Activated CD4-positive, alpha-beta memory T cell treated with anti-CD3 and anti-CD28 coated beads for 36 hours (primary cell): Measurements from ENCODE around the gene NCOA1. TPM values are rescaled to one million over a fixed set of nuclear protein-coding genes. Genes with fewer than 3 reads are reported as not detected.
A peak's percentile ranks its signal among the peaks of the same experiment; 100 is the strongest.

Experiments
- CTCF ChIA-PET: fragments of 350-600 bp; sonication (Branson Sonifier 250); formaldehyde crosslinking; loops from one replicate; lab custom pipeline; 2021; ENCODE audit warnings: antibody characterized with exemption, inconsistent platforms; lab: Charles Lee
- POLR2A ChIA-PET: fragments of 350-600 bp; sonication (Branson Sonifier 250); formaldehyde crosslinking; loops from one replicate; lab custom pipeline; 2021; ENCODE audit warnings: antibody characterized with exemption; lab: Charles Lee
- DNase-seq: peaks from one replicate; pipeline ENCODE4 v3.0.0-alpha.2; 2020
- H3K27ac Mint-ChIP-seq: one replicate; pipeline ENCODE4 v1.8.0; 2021; ENCODE audit warnings: mixed read lengths
- H3K27me3 Mint-ChIP-seq: one replicate; pipeline ENCODE4 v1.8.0; 2021; ENCODE audit warnings: mixed read lengths
- H3K36me3 Mint-ChIP-seq: one replicate; pipeline ENCODE4 v1.8.0; 2021; ENCODE audit warnings: mixed read lengths
- H3K4me1 Mint-ChIP-seq: one replicate; pipeline ENCODE4 v1.8.0; 2021; ENCODE audit warnings: low read depth, mixed read lengths
- H3K4me3 Mint-ChIP-seq: one replicate; pipeline ENCODE4 v1.8.0; 2021; ENCODE audit warnings: mild to moderate bottlenecking, mixed read lengths
- H3K9me3 Mint-ChIP-seq: one replicate; pipeline ENCODE4 v1.8.0; 2021; ENCODE audit warnings: mixed read lengths
- intact Hi-C: fragments of 100-400 bp; cut with micrococcal nuclease; formaldehyde crosslinking; loops from one replicate; pipeline ENCODE4 v1.15.1; 2023
- total RNA-seq, 2 experiments: library from RNA; stranded (reverse); gene quantifications; one replicate each; pipeline ENCODE4 v1.2.3, GENCODE V29; 2021

NCOA1 gene
- total RNA-seq, 2 experiments from 2014 or later: 21.3 to 24.0 TPM

DNA sequence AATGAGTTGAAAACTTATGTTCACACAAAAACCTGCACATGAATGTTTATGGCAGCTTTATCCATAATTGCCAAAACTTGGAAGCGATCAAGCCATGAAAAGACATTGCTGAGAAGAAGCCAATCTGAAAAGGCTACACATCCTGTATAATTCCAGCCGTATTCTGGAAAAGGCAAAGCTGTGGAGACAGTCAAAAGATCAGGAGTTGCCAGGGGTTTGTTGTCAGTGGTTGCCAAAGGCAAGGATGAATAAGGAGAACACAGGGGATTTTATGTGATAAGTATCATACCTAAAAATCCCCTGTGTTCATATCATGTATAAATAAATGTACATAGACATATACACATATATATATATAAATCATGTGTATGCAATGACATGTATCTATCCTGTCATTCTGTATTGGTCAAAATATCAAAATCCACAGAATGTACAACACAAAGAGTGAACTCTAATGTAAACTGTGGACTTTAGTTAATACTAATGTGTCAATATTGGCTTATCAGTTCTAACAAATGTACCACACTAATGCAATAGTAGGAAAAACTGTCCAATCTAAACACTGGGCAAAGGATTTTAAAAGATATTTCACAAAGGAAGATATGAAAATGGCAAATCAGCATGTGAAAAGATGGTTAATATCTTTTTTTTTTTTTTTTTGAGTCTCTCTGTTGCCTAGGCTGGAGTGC lies 226.4 kb downstream of the NCOA1 start:
- Mint-ChIP-seq H3K27ac (no peak overlapping the region), H3K27me3 (no peaks in the 10 kb centered on the region), H3K9me3 (no peaks in the 10 kb centered on the region), H3K4me3 (no peak overlapping the region), H3K4me1 (peaks cover 8% of the 10 kb centered on the region), H3K36me3 (peaks cover 28% of the 10 kb centered on the region)
- CTCF ChIA-PET: no interaction called here
- DNase-seq: no peak
- POLR2A ChIA-PET: no interaction called here
- intact Hi-C loops: no loop called here

- intact Hi-C loops: no loop called here
- peaks cover 8% of the 10 kb centered on the region for H3K4me1 Mint-ChIP-seq
- no peak overlapping the region for H3K27ac Mint-ChIP-seq
- POLR2A ChIA-PET: interaction anchor here (0.5 kb wide), 1 partner anchor 121 kb away, joined by 5 read pairs; no protein-coding TSS in a partner anchor
- H3K9me3 Mint-ChIP-seq: no peaks in the 10 kb centered on the region
- DNase-seq: no peak
- H3K4me3 Mint-ChIP-seq: no peak overlapping the region
- CTCF ChIA-PET: no interaction called here
- peaks cover 13% of the 10 kb centered on the region for H3K36me3 Mint-ChIP-seq
- H3K27me3 Mint-ChIP-seq: no peaks in the 10 kb centered on the region
Measured at GRCh38 chr2:24720310-24720709, 229.3 kb downstream of the NCOA1 start.

DNA sequence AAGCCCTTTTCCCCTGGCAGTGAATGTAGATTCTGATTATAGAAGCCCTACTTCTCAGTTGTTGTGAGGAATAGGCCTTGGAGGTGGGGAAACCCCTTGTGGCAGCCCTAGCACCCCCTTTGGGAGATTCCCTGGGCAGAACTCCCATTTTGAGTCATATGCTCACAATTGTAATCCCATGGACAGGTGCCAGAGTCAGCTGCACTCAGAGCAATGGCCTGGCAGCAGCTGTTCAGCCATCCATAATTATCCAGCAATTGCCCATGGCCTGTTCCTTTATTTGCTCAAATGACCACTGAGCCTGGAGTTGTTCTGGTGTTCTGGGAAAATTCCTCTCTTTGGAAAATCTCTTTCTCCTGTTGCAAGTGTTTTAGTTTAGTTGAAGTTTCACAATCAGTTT lies 230.4 kb downstream of the NCOA1 start:
- intact Hi-C loops: no loop called here
- Mint-ChIP-seq H3K27me3 (no peaks in the 10 kb centered on the region), H3K36me3 (peaks cover 16% of the 10 kb centered on the region), H3K4me1 (peaks cover 8% of the 10 kb centered on the region), H3K4me3 (no peak overlapping the region), H3K9me3 (no peaks in the 10 kb centered on the region), H3K27ac (no peak overlapping the region)
- DNase-seq: peak; percentile 36
- ChIA-PET CTCF (interaction anchor here (0.8 kb wide), 1 partner anchor 67 kb away, joined by 3 read pairs; no protein-coding TSS in a partner anchor), POLR2A (no interaction called here)

DNA sequence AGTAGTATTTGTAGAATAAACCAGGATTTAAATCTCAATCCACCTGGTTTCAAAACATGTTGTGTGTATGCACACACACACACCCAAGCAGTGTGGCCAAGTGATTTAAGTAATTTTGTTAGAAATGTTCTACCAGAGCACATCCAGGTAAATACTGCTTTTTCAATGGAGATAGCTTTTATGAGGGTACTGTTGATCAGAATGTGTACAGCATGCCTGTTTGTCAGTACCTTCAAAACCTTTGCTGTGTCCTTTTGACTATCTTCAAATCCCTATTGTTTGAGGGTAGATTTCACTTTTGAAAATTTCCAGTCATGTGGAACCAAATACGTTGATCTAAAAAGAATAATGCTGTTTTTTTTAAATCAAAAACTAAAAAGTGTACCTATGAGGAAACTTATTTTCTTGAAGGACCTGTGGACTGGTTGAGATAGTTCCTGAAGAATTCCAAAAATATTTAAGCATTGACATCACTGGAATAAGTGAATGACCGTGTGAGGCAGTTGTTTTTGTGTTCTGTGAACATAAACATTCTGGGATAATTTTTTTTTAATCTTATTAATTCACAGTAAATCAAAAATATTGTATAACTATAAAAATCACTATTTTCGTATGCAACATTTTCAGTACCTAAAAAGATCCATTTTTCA lies 231.2 kb downstream of the NCOA1 start:
- POLR2A ChIA-PET: no interaction called here
- DNase-seq: no peak
- CTCF ChIA-PET: no interaction called here
- peaks cover 9% of the 10 kb centered on the region for H3K36me3 Mint-ChIP-seq
- H3K9me3 Mint-ChIP-seq: no peaks in the 10 kb centered on the region
- intact Hi-C loops: no loop called here
- H3K4me3 Mint-ChIP-seq: no peak overlapping the region
- peaks cover 8% of the 10 kb centered on the region for H3K4me1 Mint-ChIP-seq
- H3K27ac Mint-ChIP-seq: no peak overlapping the region
- H3K27me3 Mint-ChIP-seq: no peaks in the 10 kb centered on the region

DNA sequence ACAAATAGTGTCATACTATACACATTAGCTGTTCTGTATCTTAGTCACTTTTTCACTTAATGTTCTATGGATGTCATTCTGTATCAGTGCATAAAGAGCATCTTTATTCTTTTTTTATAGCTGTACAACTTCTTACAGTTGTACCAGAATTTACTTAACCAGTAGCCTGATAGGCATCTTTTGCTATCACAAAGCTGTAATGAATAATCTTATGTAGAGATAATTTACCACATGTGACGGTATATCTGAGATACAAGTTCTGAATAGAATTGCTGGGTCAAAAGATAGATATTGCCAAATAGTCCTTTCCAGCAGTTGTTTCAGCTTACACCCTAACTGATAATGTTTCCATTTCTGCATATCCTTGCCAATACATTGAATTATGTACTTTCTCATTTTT lies 232.1 kb downstream of the NCOA1 start:
- H3K36me3 Mint-ChIP-seq: peaks cover 5% of the 10 kb centered on the region
- POLR2A ChIA-PET: no interaction called here

GRCh38 chr2:24723665-24724064 lies 232.6 kb downstream of the NCOA1 start:
- Mint-ChIP-seq H3K27me3 (no peaks in the 10 kb centered on the region), H3K9me3 (no peaks in the 10 kb centered on the region), H3K27ac (no peak overlapping the region), H3K36me3 (peaks cover 5% of the 10 kb centered on the region), H3K4me3 (no peak overlapping the region), H3K4me1 (peaks cover 8% of the 10 kb centered on the region)
- POLR2A ChIA-PET: no interaction called here
- DNase-seq: no peak
- intact Hi-C loops: no loop called here
- CTCF ChIA-PET: no interaction called here

More for the DNA sequence above, 232.1 kb downstream of the NCOA1 start:
- Mint-ChIP-seq H3K4me3 (no peak overlapping the region), H3K27me3 (no peaks in the 10 kb centered on the region), H3K4me1 (peaks cover 8% of the 10 kb centered on the region), H3K9me3 (no peaks in the 10 kb centered on the region), H3K27ac (no peak overlapping the region)
- DNase-seq: no peak
- intact Hi-C loops: no loop called here
- CTCF ChIA-PET: no interaction called here

- H3K9me3 Mint-ChIP-seq: no peaks in the 10 kb centered on the region
- ChIA-PET CTCF (no interaction called here), POLR2A (no interaction called here)
- H3K27me3 Mint-ChIP-seq: no peaks in the 10 kb centered on the region
- H3K4me3 Mint-ChIP-seq: no peak overlapping the region
- no peak overlapping the region for H3K27ac Mint-ChIP-seq
- H3K4me1 Mint-ChIP-seq: peaks cover 8% of the 10 kb centered on the region
- intact Hi-C loops: no loop called here
- H3K36me3 Mint-ChIP-seq: peaks cover 5% of the 10 kb centered on the region
- no peak for DNase-seq
Measured at GRCh38 chr2:24724111-24724775, 233.2 kb downstream of the NCOA1 start.

GRCh38 chr2:24725956-24726355 lies 234.9 kb downstream of the NCOA1 start:
- H3K36me3 Mint-ChIP-seq: peaks cover 11% of the 10 kb centered on the region
- no peak overlapping the region for H3K27ac Mint-ChIP-seq
- no peak overlapping the region for H3K4me3 Mint-ChIP-seq
- intact Hi-C loops: no loop called here
- no peaks in the 10 kb centered on the region for H3K9me3 Mint-ChIP-seq
- DNase-seq: no peak
- ChIA-PET CTCF (no interaction called here), POLR2A (no interaction called here)
- H3K4me1 Mint-ChIP-seq: peaks cover 8% of the 10 kb centered on the region
- no peaks in the 10 kb centered on the region for H3K27me3 Mint-ChIP-seq

DNA sequence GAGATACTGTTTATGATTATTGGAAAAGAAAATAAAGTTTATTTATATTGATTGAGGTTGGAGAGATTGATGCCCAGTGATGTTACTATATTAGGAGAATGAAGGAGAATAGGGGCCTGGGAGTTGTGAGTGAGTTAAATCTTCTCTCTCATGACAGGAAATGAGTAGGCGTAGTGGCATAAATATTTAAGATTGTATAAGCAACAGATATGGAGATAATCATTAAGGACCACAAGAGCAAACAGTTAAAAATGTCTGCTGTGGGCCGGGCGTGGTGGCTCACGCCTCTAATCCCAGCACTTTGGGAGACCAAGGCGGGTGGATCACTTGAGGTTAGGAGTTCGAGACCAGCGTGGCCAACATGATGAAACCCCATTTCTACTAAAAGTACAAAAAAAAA lies 239.4 kb downstream of the NCOA1 start:
- H3K9me3 Mint-ChIP-seq: no peaks in the 10 kb centered on the region
- peaks cover 11% of the 10 kb centered on the region for H3K36me3 Mint-ChIP-seq
- peaks cover 2% of the 10 kb centered on the region for H3K4me1 Mint-ChIP-seq
- ChIA-PET POLR2A (no interaction called here), CTCF (no interaction called here)
- intact Hi-C loops: no loop called here
- H3K27me3 Mint-ChIP-seq: no peaks in the 10 kb centered on the region
- H3K4me3 Mint-ChIP-seq: no peak overlapping the region
- no peak overlapping the region for H3K27ac Mint-ChIP-seq
- DNase-seq: no peak

- ChIA-PET CTCF (no interaction called here), POLR2A (no interaction called here)
- H3K36me3 Mint-ChIP-seq: peaks cover 11% of the 10 kb centered on the region
- H3K4me1 Mint-ChIP-seq: peaks cover 2% of the 10 kb centered on the region
- intact Hi-C loops: no loop called here
- DNase-seq: no peak
- H3K27ac Mint-ChIP-seq: no peak overlapping the region
- H3K9me3 Mint-ChIP-seq: no peaks in the 10 kb centered on the region
- H3K27me3 Mint-ChIP-seq: no peaks in the 10 kb centered on the region
- H3K4me3 Mint-ChIP-seq: no peak overlapping the region
Measured at GRCh38 chr2:24731040-24731439, 240.0 kb downstream of the NCOA1 start.

- POLR2A ChIA-PET: no interaction called here
- no peaks in the 10 kb centered on the region for H3K27me3 Mint-ChIP-seq
- intact Hi-C loops: no loop called here
Measured at GRCh38 chr2:24731923-24732322, 240.9 kb downstream of the NCOA1 start.

DNA sequence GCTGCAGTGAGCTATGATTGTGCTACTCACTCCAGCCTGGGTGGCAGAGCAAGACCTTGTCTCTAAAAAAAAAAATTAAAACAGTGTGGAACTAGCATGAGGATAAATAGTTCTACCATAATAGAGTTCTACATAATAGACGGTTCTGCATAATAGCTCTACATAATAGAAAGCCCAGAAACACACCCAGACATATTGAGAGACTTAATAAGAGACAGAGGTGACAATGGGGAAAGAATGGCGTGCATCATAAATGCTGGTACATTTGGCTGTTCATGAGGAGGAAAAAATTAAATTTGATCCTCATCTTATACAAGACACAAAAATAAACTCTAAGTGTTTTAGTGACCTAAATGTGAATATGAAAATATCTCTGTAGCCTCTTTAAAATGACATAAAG lies 243.7 kb downstream of the NCOA1 start:
- DNase-seq: no peak
- Mint-ChIP-seq H3K4me1 (peaks cover 2% of the 10 kb centered on the region), H3K9me3 (no peaks in the 10 kb centered on the region), H3K27me3 (no peaks in the 10 kb centered on the region), H3K4me3 (no peak overlapping the region), H3K36me3 (peaks cover 1% of the 10 kb centered on the region), H3K27ac (no peak overlapping the region)
- ChIA-PET CTCF (interaction anchor here (0.6 kb wide), 1 partner anchor 72 kb away, joined by 3 read pairs; no protein-coding TSS in a partner anchor), POLR2A (no interaction called here)
- intact Hi-C loops: no loop called here

More at GRCh38 chr2:24731923-24732322, 240.9 kb downstream of the NCOA1 start:
- no peak overlapping the region for H3K4me3 Mint-ChIP-seq
- H3K9me3 Mint-ChIP-seq: no peaks in the 10 kb centered on the region
- peaks cover 2% of the 10 kb centered on the region for H3K4me1 Mint-ChIP-seq
- H3K27ac Mint-ChIP-seq: no peak overlapping the region
- H3K36me3 Mint-ChIP-seq: peaks cover 8% of the 10 kb centered on the region
- no peak for DNase-seq
- CTCF ChIA-PET: no interaction called here
